Heart right ventricle (tissue), 16 donors: ENCODE data around the gene DVL2. TPM values are rescaled to one million over a fixed set of nuclear protein-coding genes. Genes with fewer than 3 reads are reported as not detected.

ENCODE experiments used
- ATAC-seq, 8 donors: fragments of 200-7000 bp; cut with Tn5 transposase; one replicate each; pipeline ENCODE4 v1.9.1; 2020; ENCODE audit warnings: mild to moderate bottlenecking in 8 of 8, moderate library complexity in 8 of 8, moderate number of reproducible peaks in 1 of 8
- DNase-seq, 2 donors: peaks; one replicate each; pipeline ENCODE4 v3.0.0-alpha.2; 2020
- H3K27ac ChIP-seq, 10 donors: fragments of 200-600 bp; sonication (generic) in 2 of 10; one replicate each; pipeline versions ENCODE4 v1.5.0 to v1.8.0; 2020 to 2022; ENCODE audit warnings: mild to moderate bottlenecking in 3 of 10
- H3K27me3 ChIP-seq, 7 donors: fragments of 200-600 bp; one replicate each; pipeline ENCODE4 v1.8.0; 2021 to 2022; ENCODE audit warnings: mild to moderate bottlenecking in 2 of 7
- H3K36me3 ChIP-seq, 9 donors: fragments of 200-600 bp; sonication (generic) in 1 of 9; one replicate each; pipeline versions ENCODE4 v1.5.0 to v1.8.0; 2020 to 2022; ENCODE audit warnings: mild to moderate bottlenecking in 2 of 9
- H3K4me1 ChIP-seq, 9 donors: fragments of 200-600 bp; sonication (generic) in 1 of 9; one replicate each; pipeline versions ENCODE4 v1.5.0 to v1.8.0; 2020 to 2022; ENCODE audit warnings: mild to moderate bottlenecking in 4 of 9
- H3K4me3 ChIP-seq, 10 donors: fragments of 200-600 bp; sonication (generic) in 2 of 10; one replicate each; pipeline versions ENCODE4 v1.5.0 to v1.8.0; 2020 to 2022; ENCODE audit warnings: mild to moderate bottlenecking in 7 of 10, moderate library complexity in 2 of 10
- H3K9me3 ChIP-seq, 11 donors: fragments of 200-600 bp in 10 of 11; sonication (generic) in 2 of 11; one replicate each; pipeline versions ENCODE4 v1.5.0 to v1.8.0; 2013 to 2022; ENCODE audit warnings: mild to moderate bottlenecking in 2 of 11, control low read depth in 1 of 11, moderate library complexity in 1 of 11
- CTCF ChIP-seq, 9 donors: fragments of 200-600 bp; sonication (generic) in 2 of 9; IDR thresholded peaks; one replicate each; pipeline versions ENCODE4 v1.5.0 to v1.8.0; 2021 to 2022; ENCODE audit warnings: antibody characterized with exemption in 9 of 9, mild to moderate bottlenecking in 5 of 9, moderate library complexity in 1 of 9
- WGBS, 2 donors: extraction: QIAGEN DNeasy Blood & Tissue Kit; methylation state at CpG; one replicate each; pipeline ENCODE4 v1.1.7; 2013; ENCODE audit warnings: inconsistent platforms in 1 of 2; 5-methylcytosine and 5-hydroxymethylcytosine counted together
- intact Hi-C, 10 donors: fragments of 100-400 bp; cut with DNase I; formaldehyde crosslinking; loops; one replicate each; pipeline versions ENCODE4 v1.11.1 to v1.14.2; 2022
- polyA plus RNA-seq, 2 donors: library from polyadenylated mRNA; stranded (reverse); fragments of 200-250 nt; gene quantifications; one replicate each; pipeline ENCODE4 v1.2.3, GENCODE V29; 2013
- total RNA-seq, 10 donors: library from RNA; stranded (reverse); fragmentation: NEBNext Ultra II Directional in 3 of 10; extraction: Animal tissue kit (Norgen Biotek cat#: 25700) in 3 of 10; gene quantifications; one replicate each; pipeline versions ENCODE4 v1.2.1 to v1.2.4, GENCODE V29; 2021 to 2023
- donor health status: Arrhythmogenic right ventricular cardiomyopathy.
- donor health status: ischemic (EF 13 %, LVEDD 7.1; RV severe dilation, severe dysfunction).
- donor health status: healthy with polysubstance abuse.
- donor health status: DM: no; HTN: yes; CAD: no.
- donor health status: DM: no; HTN: no; CAD: no.
- donor health status: ischemic (EF 25% LVEDD 6.9; RV normal size, moderate dysfunction).
- donor health status: ischemic (EF 25% LVEDD 5.7; RV mildly dilated, moderate dysfunction).
- donor health status: healthy.
- donor health status: DM: yes; HTN: yes; CAD: no.
- donor health status: Ischemic cardiomyopathy.
- donor health status: ischemic (EF 35%, LVEDD 5.7; RV mildly dilated, moderate dysfunction).
- donor health status: nonischemic (EF 11% LVEDD 7.7; RV severe dilation, severe dysfunction).
- donor health status: DM: yes; HTN: yes; CAD: no.
- donor health status: PGD.
- donor health status: ischemic (EF 29% LVEDD 5.4; RV normal size, mild dysfunction).
- donor health status: nonischemic (EF 23%, LVEDD 6.1; RV moderate dilation, normal function).

The DVL2 gene
- total and polyA plus RNA-seq, 12 donors, result 10.0 to 25.6 (median 18.0) TPM

- peak; percentile 99 for DNase-seq
- TF ChIP-seq CTCF (IDR thresholded peaks at IDR 0.05), result no peak
- peak; percentile 75 to 88 (median 82) for ATAC-seq
- H3K27me3 ChIP-seq, result no peaks in the 10 kb centered on the region
- peak within 1 kb of the TSS; percentile 86 to 99 (median 96) for H3K4me3 ChIP-seq
- H3K36me3 ChIP-seq, result peaks cover 0 to 44% (median under 1%) of the 10 kb centered on the region in 9 donors
- no peaks in the 10 kb centered on the region for H3K9me3 ChIP-seq
- peak within 1 kb of the TSS; percentile 76 to 100 (median 96) for H3K27ac ChIP-seq
- H3K4me1 ChIP-seq, result peaks cover 14 to 56% (median 44%) of the 10 kb centered on the region in 9 donors
- 1% methylated on average over 62 to 72 of the region's 72 CpGs for WGBS, 2 donors
- intact Hi-C loops, result loop anchor here in 2 of 10 donors (2.0 to 5.0 kb wide), 3 partner anchors 21 to 68 kb away; partner anchors contain the start of genes ACADVL (in 1 of the 2), DLG4 (in 1 of the 2) and EIF5A (in 1 of the 2)
Observed at GRCh38 chr17:7239091-7240027, 5.0 kb upstream of the DVL2 start, which contains the start of gene PHF23. Gene PHF23, minus strand, starts transcription at chr17:7239457. Its CDS starts 178 bp downstream, at chr17:7239279.

GRCh38 chr17:7238420-7239090 lies 4.2 kb upstream of the DVL2 start:
- H3K4me1 ChIP-seq, result peaks cover 14 to 57% (median 44%) of the 10 kb centered on the region in 9 donors
- peak in 1 of 2 donors; percentile 34 for DNase-seq
- intact Hi-C loops, result loop anchor here in 2 of 10 donors (2.0 kb wide), 2 partner anchors 20 to 24 kb away; partner anchors contain the start of genes ACADVL (in 1 of the 2) and DLG4 (in 1 of the 2)
- peak in 1 of 8 donors; percentile 0 for ATAC-seq
- TF ChIP-seq CTCF (IDR thresholded peaks at IDR 0.05), result no peak
- H3K9me3 ChIP-seq, result no peaks in the 10 kb centered on the region
- peak overlapping the region; percentile 76 to 100 (median 94) for H3K27ac ChIP-seq
- H3K36me3 ChIP-seq, result peaks cover 0 to 37% (median 0%) of the 10 kb centered on the region in 9 donors
- H3K27me3 ChIP-seq, result no peaks in the 10 kb centered on the region
- H3K4me3 ChIP-seq, result peak overlapping the region; percentile 86 to 99 (median 96)
- 1% methylated on average over 34 to 37 of the region's 39 CpGs for WGBS, 2 donors

GRCh38 chr17:7237761-7238419 lies 3.6 kb upstream of the DVL2 start:
- Histone ChIP-seq H3K4me3 (peak overlapping the region; percentile 16 to 99 (median 96)), H3K9me3 (no peaks in the 10 kb centered on the region), H3K27me3 (no peaks in the 10 kb centered on the region), H3K27ac (peak overlapping the region; percentile 16 to 100 (median 94)), H3K36me3 (peaks cover 0 to 37% (median 0%) of the 10 kb centered on the region in 9 donors), H3K4me1 (peaks cover 14 to 59% (median 46%) of the 10 kb centered on the region in 9 donors)
- ATAC-seq, result peak in 3 of 8 donors; percentile 1 to 19 (median 5)
- 1% methylated on average over 54 to 71 of the region's 73 CpGs for WGBS, 2 donors
- intact Hi-C loops, result loop anchor here in 2 of 10 donors (2.0 kb wide), 2 partner anchors 19 to 23 kb away; partner anchors contain the start of genes ACADVL (in 1 of the 2) and DLG4 (in 1 of the 2)
- TF ChIP-seq CTCF (IDR thresholded peaks at IDR 0.05), result no peak
- peak; percentile 83 to 86 for DNase-seq
